Fibroblast of lung (primary cell): ENCODE data around the gene CASP4.

Experiments
- EZH2 ChIP-seq: IDR thresholded peaks from 2 replicates; pipeline ENCODE4 v1.5.1; 2012; ENCODE audit warnings: low read length, control low read depth, mild to moderate bottlenecking; ENCODE audit errors: missing control alignments
- TF ChIP-seq, protein P1 (sequence below), 2 donors: IDR thresholded peaks in 1 of 2; conservative IDR thresholded peaks in 1 of 2; 1 replicate in 1 of 2; 2 replicates in 1 of 2; pipeline ENCODE4 v1.5.1; 2011 to 2012; ENCODE audit warnings: low read length in 2 of 2, control low read depth in 1 of 2, inconsistent platforms in 1 of 2, low read depth in 1 of 2, mild to moderate bottlenecking in 1 of 2

- TF ChIP-seq, protein P1, sequence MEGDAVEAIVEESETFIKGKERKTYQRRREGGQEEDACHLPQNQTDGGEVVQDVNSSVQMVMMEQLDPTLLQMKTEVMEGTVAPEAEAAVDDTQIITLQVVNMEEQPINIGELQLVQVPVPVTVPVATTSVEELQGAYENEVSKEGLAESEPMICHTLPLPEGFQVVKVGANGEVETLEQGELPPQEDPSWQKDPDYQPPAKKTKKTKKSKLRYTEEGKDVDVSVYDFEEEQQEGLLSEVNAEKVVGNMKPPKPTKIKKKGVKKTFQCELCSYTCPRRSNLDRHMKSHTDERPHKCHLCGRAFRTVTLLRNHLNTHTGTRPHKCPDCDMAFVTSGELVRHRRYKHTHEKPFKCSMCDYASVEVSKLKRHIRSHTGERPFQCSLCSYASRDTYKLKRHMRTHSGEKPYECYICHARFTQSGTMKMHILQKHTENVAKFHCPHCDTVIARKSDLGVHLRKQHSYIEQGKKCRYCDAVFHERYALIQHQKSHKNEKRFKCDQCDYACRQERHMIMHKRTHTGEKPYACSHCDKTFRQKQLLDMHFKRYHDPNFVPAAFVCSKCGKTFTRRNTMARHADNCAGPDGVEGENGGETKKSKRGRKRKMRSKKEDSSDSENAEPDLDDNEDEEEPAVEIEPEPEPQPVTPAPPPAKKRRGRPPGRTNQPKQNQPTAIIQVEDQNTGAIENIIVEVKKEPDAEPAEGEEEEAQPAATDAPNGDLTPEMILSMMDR (conservative IDR thresholded peaks at IDR 0.05 in 1 of 2, IDR thresholded peaks at IDR 0.05 in 1 of 2; ENCODE audit: low read depth in 1 of 2, low read length in 2 of 2) = peak; percentile 41 to 48
- no peak for TF ChIP-seq EZH2
Observed at GRCh38 chr11:104946907-104947306, 21.5 kb downstream of the CASP4 start.
